SHP77 treated with DMSO at 0.1 percent for 48 hours (cell line): Measurements from ENCODE around the gene JMJD8.

Experiments
- DNase-seq: peaks from one replicate; lab custom pipeline; 2025; lab: John Stamatoyannopoulos, UW

Gene JMJD8

DNA sequence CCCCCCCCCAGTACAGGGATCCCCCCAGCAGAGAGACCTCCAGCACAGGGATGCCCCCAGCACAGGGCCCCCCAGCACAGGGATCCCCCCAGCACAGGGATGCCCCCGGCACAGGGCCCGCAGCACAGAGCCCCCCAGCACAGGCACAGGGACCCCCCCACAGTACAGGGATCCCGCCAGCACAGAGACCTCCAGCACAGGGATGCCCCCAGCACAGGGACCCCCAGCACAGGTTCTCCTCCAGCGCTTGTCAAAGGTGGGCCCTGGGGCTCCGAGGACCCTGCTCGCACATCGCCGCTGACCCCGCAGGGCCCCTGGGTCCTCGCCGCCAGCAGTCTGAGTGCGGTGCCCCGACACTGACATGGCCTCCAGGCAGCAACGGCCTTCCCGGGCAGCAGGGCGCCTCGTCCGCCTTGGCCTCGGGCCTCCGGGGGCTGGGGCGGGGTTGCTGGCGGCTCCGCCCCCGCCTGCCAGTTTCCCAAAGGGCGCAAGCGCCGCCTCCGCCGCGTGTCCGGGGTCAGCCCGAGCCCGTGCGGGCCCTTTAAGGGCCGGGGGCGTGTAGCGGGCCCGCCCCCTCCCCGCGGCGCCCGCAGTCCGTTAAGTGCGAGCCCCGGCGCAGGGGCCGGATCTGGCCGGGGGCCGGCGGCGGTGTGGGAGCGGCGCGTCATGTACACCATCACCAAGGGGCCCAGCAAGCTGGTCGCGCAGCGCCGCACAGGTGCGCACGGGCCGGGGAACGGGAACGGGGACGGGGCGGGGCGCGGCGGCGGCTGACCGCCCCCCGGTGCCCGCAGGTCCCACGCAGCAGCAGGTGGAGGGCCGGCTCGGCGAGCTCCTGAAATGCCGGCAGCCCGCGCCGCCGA, 42.6 kb downstream of the JMJD8 start, which contains the start of gene MCRIP2:
Gene MCRIP2, plus strand, starts transcription at position 503 of the 863 bp plus-strand sequence. Its CDS starts 164 bp downstream, at position 667.
- DNase-seq, result peak; percentile 33

DNA sequence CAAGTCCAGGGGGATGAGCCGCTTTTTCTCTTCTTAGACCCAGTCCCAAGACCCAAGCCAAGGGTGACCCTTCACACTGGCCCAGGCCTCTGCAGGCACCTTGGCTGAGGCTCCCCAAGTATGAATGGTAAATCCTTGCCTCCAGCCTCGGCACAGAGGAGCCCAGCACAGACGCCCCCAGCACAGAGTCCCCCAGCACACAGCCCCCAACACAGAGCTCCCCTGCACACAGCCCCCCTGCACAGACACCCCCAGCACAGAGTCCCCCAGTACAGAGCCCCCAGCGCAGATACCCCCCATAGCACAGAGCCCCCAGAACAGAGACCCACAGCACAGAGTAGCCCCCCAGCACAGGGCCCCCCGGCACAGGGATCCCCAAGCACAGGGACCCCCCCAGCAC, 43.5 kb downstream of the JMJD8 start:
- no peak for DNase-seq

DNA sequence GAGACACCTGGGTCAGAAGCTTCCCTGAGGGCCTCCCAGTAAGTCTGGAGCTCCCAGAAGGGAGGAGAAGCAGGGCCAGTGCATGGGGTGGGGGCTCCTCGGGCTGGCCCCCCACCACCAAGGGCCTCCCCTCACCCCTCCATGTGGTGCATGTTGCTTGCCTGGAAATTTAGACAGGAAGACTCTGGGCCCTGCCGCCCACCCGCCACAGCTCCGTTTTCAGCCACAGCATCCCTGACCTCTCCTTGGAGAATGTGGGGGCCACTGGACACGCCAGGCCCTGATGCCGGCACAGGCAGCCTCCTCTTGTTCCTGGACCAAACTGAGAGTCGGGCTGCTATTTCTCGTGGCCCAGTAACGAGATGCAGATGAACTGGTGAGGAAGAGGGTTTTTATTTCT, 45.3 kb downstream of the JMJD8 start:
- no peak for DNase-seq

DNA sequence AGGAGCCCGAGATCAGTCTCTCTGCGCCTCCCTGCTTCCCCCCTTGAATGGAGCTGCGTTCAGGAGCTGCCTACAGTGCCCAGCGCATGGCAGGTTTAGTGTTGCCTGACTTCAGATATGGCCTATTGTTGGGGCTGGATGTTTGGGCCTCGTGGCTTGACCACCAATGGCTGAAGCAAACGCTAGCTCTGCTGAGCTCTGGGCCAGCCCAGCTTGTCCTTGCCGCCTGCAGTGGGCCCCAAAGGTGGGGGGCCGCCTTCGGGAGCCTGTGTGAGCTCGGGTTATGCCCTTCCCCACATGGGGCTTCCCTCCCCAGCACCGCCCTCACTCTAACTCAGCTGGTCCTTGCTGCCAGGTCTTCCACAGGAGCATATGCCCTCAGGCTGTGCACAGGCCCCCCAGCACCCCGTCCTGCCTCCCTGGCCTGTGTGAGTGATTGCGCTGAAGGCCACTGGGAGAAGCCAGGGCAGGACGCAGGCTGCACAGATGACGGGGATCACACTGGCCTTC, 46.0 kb downstream of the JMJD8 start:
- no peak for DNase-seq

DNA sequence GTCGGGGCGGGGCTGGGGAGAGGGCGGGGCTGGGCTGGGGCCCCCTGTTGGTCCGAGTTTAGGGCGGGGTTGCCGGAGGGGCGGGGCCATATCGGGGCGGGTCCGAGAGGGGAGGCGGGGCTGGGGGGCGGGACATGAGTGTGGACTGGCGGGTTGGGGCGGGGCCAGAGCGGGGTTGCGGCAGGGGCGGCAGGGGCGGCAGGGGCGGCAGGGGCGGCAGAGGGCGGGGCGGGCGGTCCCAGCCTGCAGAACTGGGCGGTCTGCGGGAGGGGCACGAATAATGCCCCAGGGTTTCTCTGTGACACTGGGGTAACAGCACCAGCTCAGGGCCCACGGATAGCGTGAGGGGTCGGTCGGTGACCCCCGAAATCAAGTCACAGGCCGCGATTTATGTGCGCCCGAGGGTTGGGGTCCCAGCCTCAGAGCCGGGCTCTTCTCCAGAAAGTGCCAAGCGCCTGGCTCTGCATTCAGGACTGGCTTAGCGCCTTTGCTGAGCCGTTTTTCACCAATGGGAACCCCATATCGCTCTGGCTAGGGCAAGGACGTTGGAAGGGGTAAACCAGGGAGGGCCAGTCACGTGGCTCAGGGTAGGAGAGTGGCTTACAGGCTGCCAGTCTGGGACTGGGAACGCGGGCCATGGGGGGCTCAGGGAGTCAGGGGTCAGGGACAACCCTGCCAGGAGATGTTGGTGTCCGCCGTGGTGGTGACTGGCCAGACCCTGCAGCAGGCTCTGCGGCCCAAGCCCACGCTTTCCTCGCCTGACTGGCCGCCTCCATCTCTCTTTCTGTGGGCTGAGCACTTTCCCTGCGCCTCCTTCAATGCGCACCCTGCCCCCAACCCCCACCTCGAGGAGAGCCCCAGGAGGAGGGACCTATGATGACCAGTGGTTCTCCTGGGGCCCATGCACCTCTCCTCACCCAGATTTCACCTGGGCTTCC, 46.8 kb downstream of the JMJD8 start:
- no peak for DNase-seq

DNA sequence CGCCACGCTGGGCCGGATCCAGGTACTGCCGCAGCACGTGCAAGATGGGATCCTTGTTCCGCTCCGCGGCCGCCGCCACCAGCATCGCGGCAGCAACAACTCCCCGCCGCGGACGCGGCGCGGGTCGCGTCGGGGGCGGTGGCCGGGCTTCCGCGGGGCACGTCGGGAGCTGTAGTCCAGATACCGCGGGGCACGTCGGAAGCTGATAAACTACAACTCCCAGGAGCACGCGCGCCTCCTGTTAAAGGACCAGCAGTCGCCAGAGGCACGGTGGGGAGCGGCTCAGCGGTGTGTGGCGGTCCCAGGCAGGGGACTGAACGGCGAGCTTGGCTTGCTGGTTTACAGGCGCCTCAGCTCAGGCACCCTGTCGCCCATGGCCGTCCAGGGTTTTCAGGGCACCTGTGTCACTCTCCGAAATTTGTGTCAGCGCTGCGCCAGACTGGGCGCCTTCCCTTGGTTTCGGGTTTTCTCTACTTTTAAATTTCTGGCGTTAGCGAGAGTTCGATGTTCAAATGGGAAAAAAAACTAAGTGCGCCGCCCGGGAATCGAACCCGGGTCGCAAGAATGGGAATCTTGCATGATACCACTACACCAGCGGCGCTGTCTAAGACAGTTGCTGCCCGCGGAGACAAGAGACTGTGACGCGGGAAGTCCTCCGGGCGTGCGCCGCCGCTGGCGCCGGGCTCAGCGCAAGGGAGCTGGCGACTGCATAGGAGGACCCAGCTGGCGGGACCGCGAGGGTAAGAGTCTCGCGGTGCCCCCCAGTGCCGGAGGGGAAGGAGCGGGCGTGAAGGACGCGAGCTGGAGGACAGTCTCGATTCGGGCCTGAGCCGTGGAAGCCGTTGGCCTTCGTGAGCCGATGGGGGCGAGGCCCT, 47.7 kb downstream of the JMJD8 start, which contains the start of gene METTL26:
Gene METTL26, minus strand, starts transcription at position 100 of the 875 bp plus-strand sequence. Its CDS starts 15 bp downstream, at position 85.
- DNase-seq, result peak; percentile 76

DNA sequence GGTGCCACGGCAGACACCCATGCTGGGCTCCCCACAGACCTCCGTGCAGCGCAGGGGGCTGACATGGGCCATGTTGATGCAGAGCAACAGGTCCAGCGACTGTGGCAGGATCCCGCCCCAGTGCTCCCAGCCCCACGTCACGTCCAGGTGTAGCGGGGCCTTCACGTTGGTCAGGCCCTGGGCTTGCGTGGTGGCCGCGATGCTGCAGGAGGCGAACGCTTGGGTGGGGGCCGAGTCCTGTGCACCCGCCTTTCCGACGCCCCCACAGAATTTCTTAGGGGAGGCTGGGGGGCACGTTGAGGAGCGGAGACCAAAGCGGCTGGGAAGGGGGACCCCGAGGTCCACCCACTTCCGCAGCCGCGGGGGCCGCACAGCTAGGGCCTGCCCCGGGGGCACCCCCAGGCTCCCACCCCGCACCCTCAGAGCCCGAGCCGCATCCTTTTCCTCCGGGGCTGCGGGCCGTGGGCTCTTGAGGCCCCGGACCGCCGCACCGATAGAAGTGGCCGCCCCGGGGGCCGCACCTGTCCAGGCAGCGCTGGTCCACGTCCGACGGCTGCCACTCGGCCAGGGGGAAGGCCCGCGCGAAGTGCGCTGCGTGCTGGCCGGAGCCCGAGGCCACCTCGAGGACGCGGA, 48.4 kb downstream of the JMJD8 start:
- DNase-seq, result no peak

DNA sequence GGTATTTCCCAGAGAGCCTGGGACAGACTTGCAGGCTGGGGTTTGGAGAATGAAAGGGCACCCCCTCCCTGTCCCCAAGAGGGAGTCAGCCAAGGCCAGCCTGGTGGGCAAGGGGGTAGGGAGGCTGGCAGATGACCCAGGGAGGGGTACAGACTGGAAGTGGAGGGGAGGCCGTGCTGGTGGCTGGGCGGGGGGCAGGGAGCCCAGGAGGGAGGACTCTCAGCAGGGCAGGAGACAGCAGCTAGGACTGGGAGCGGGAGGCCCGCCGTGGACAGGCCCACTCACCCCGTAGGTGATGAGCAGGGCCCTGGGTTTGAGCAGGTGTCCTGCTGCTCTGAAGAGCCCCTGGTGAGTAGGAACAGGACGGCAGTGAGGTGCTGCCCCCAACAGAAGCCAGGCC, 49.1 kb downstream of the JMJD8 start:
- DNase-seq, result no peak

DNA sequence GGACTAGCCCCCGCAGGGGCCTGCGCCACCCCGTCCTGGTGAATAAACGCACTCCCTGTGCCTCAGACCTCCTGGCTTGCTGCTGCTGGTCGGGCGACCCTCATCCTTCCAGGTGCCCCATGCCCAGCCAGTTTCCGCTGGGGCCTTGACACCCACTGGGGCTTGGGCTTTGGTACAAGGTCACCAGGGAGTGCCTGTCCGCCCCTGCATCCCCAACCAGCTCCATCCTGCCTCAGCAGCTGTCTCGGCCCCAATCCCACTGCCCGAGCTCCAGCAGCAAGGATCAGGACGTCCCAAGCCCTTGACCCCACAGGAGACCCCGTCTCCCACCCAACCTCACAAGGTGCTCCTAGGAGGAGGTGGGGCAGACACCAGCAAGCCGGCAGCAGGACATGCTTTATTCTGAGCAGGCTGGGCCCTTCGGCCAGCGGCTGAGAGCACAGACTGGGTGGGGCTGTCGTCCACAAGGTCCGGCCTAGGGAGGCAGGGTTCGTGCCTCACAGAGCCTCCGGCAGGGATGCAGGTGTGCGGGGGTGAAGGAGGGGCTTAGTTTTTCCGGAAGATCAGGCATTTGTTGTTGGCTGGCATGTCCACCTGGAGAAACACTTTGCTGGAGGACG, 50.0 kb downstream of the JMJD8 start:
- DNase-seq, result no peak

DNA sequence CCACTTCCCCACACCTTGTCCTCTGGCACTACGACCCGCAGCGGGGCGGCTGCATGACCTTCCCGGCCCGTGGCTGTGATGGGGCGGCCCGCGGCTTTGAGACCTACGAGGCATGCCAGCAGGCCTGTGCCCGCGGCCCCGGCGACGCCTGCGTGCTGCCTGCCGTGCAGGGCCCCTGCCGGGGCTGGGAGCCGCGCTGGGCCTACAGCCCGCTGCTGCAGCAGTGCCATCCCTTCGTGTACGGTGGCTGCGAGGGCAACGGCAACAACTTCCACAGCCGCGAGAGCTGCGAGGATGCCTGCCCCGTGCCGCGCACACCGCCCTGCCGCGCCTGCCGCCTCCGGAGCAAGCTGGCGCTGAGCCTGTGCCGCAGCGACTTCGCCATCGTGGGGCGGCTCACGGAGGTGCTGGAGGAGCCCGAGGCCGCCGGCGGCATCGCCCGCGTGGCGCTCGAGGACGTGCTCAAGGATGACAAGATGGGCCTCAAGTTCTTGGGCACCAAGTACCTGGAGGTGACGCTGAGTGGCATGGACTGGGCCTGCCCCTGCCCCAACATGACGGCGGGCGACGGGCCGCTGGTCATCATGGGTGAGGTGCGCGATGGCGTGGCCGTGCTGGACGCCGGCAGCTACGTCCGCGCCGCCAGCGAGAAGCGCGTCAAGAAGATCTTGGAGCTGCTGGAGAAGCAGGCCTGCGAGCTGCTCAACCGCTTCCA, 50.6 kb downstream of the JMJD8 start:
- DNase-seq, result no peak

DNA sequence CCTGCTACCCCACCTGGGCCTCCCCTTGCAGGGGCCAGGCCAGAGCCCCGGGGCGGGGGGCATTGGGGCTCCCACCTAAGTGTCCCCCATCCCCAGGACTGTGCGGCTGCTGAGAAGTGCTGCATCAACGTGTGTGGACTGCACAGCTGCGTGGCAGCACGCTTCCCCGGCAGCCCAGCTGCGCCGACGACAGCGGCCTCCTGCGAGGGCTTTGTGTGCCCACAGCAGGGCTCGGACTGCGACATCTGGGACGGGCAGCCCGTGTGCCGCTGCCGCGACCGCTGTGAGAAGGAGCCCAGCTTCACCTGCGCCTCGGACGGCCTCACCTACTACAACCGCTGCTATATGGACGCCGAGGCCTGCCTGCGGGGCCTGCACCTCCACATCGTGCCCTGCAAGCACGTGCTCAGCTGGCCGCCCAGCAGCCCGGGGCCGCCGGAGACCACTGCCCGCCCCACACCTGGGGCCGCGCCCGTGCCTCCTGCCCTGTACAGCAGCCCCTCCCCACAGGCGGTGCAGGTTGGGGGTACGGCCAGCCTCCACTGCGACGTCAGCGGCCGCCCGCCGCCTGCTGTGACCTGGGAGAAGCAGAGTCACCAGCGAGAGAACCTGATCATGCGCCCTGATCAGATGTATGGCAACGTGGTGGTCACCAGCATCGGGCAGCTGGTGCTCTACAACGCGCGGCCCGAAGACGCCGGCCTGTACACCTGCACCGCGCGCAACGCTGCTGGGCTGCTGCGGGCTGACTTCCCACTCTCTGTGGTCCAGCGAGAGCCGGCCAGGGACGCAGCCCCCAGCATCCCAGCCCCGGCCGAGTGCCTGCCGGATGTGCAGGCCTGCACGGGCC, 51.4 kb downstream of the JMJD8 start:
- DNase-seq, result no peak

DNA sequence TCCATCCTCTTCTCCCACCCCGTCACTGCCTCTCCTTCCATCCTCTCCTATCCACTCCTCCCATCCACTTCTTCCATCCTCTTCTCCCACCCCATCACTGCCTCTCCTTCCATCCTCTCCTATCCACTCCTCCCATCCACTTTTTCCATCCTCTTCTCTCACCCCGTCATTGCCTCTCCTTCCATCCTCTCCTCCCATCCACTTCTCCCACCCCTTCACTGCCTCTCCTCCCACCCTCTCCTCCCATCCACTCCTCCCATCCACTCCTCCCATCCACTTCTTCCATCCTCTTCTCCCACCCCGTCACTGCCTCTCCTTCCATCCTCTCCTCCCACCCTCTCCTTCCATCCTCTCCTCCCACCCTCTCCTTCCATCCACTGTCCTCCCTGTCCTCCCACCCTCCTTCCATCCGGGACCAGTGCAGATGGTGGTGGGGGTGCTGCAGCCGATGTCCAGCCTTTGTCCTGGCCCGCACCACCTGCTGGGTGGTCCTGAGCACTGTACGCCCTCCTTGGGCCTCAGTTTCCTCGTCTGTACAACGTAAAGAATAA, 52.3 kb downstream of the JMJD8 start:
- DNase-seq, result no peak
